DMS53 treated with DMSO at 0.1 percent for 48 hours (cell line): ENCODE data around the gene SAFB2.

Experiments used
- DNase-seq: peaks from one replicate; lab custom pipeline; 2025; ENCODE audit not compliant: unreplicated experiment; lab: John Stamatoyannopoulos, UW

Gene SAFB2

GRCh38 chr19:5635427-5635826 is 12.9 kb upstream of the SAFB2 start:
- DNase-seq = no peak

GRCh38 chr19:5632657-5633056 is 10.1 kb upstream of the SAFB2 start:
- no peak for DNase-seq

GRCh38 chr19:5632241-5632612 is 9.7 kb upstream of the SAFB2 start:
- DNase-seq = no peak

GRCh38 chr19:5631567-5632240 is 9.1 kb upstream of the SAFB2 start:
- no peak for DNase-seq

GRCh38 chr19:5628919-5629481 is 6.4 kb upstream of the SAFB2 start:
- no peak for DNase-seq

GRCh38 chr19:5628461-5628860 is 5.9 kb upstream of the SAFB2 start:
- no peak for DNase-seq

GRCh38 chr19:5627395-5627904 is 4.9 kb upstream of the SAFB2 start:
- DNase-seq = no peak

GRCh38 chr19:5625641-5626040 is 3.1 kb upstream of the SAFB2 start:
- no peak for DNase-seq

GRCh38 chr19:5624741-5625278 is 2.2 kb upstream of the SAFB2 start:
- DNase-seq = no peak

- no peak for DNase-seq
These were observed 1.6 kb upstream of the SAFB2 start for GRCh38 chr19:5624018-5624663.

GRCh38 chr19:5623397-5624017 is 931 bp upstream of the SAFB2 start:
- no peak for DNase-seq

GRCh38 chr19:5621945-5622464 is 571 bp downstream of the SAFB2 start:
- no peak for DNase-seq

- no peak for DNase-seq
These were observed 1.1 kb downstream of the SAFB2 start for GRCh38 chr19:5621311-5621944.

GRCh38 chr19:5619946-5620345 is 2.6 kb downstream of the SAFB2 start:
- no peak for DNase-seq

- DNase-seq = no peak
These were observed 4.0 kb downstream of the SAFB2 start for GRCh38 chr19:5618591-5618990.

- no peak for DNase-seq
These were observed 5.5 kb downstream of the SAFB2 start for GRCh38 chr19:5617080-5617479.

- DNase-seq = no peak
These were observed 6.7 kb downstream of the SAFB2 start for GRCh38 chr19:5615756-5616327.

GRCh38 chr19:5612891-5613865 is 9.4 kb downstream of the SAFB2 start:
- DNase-seq = no peak

GRCh38 chr19:5609881-5610448 is 12.6 kb downstream of the SAFB2 start:
- no peak for DNase-seq
